Epidermal melanocyte (primary cell): Measurements from ENCODE around the gene TNS1.

ENCODE experiments used
- DNase-seq: peaks from one replicate; pipeline ENCODE4 v3.0.0; 2011; ENCODE audit warnings: low spot score; ENCODE audit not compliant: insufficient read length

Gene TNS1

DNA sequence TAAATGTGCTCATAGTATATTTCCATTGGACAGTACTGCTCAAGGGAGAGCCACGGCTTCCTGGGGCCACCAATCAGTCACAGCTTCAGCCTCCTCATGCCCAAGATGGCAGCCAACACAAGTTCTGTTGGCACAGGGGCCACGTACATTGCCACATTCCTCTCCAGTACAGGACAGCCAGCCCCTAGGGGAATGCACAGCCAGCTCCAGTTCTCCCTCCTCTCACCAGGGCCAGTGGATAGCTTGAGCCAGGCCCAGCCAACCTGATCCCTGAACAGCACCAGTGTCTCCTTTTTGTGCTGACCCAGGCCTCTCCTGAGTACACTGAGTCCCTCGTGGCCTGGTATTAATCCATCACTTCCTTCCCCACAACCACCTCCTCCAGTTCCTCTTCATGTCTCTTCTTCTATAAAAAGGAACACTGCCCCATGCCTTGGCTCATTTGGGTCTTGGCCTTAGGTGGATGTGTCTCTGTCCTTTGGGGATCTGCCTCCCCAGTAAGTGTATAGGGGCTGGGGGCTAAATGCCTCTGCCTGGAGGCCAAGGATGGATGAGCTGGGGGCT lies 168.7 kb downstream of the TNS1 start:
- no peak for DNase-seq

- no peak for DNase-seq
Observed at GRCh38 chr2:217833439-217833838, 169.4 kb downstream of the TNS1 start.

GRCh38 chr2:217832987-217833386 lies 169.8 kb downstream of the TNS1 start:
- DNase-seq: no peak

- DNase-seq: no peak
Observed at GRCh38 chr2:217832115-217832514, 170.7 kb downstream of the TNS1 start.

DNA sequence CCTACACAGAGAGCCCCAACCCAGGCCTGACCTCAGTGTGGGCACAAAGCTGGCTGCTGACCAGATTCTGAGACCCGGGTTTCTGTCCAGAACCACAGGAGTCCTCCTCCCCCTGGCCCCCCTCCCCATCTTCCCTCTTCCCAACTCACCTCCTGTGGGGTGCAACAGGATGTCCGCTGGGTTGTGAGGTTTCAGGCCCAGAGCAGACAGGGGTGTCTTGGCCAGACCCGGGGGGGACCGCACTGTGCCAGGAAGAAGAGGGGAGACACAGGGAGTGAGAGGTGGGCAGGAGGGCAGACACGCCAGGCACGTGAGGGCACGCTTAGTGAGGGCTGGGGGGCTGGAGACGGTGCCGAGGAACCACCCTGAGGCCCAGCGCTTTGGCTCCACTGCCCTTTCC lies 171.5 kb downstream of the TNS1 start:
- DNase-seq: no peak

DNA sequence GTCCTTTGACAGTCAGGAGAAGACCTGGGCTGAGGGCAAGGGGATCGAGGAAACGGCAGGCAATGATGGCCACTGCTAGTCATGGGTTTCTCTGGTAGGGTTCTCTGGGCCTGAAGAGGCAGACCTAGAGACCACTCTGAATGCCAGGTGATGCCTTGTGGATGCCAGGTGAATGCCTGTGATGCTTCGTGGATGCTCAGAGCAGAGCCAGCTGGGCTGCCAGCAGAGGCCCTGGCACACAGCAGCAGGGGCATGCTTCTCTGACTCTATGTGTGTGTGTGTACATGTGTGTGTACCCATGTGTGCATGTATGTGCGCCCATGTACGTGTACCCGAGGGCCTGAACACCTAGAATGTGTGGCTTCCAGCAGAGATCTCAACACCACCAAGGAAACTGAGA lies 172.0 kb downstream of the TNS1 start:
- DNase-seq: no peak

GRCh38 chr2:217830061-217830460 lies 172.7 kb downstream of the TNS1 start:
- DNase-seq: no peak

DNA sequence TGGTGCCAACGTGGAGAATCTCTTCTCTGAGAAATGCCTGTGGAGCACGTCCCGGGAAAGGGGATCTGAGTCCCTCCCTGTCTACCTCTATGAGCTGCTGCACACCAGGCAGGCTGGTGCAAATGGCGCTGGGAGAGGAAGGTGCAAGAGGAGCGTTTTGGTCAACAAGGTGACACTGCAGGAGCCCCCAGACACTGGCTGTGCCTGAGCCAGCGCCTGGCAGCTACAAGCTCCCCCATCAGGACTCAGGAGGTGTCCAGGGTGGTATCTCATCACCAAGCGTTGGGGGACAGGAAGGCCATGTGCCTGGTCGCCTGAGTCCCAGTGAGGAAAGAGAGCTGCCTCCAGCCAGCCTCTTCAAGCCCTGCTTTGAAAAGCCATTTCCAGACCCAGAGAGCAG lies 173.4 kb downstream of the TNS1 start:
- no peak for DNase-seq

DNA sequence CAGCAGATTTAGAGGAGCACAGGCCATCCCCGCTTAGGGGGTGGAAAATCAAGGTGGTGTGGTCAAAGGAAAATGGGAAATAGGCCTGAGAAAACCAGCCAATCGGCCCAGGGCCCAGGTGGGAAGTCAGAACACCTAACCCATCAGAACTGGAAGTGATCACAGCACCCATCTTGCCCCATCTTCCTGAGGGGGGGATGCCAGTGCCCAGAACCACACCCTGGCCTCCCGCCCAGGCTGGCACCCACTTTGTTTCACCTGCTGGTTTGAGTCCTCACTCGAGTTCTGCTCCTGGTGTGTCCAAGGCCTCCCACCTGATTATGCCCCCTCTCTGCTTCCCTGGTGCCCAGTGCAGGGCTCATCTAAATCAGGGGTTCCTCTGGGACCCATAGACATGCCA lies 174.5 kb downstream of the TNS1 start:
- no peak for DNase-seq

DNA sequence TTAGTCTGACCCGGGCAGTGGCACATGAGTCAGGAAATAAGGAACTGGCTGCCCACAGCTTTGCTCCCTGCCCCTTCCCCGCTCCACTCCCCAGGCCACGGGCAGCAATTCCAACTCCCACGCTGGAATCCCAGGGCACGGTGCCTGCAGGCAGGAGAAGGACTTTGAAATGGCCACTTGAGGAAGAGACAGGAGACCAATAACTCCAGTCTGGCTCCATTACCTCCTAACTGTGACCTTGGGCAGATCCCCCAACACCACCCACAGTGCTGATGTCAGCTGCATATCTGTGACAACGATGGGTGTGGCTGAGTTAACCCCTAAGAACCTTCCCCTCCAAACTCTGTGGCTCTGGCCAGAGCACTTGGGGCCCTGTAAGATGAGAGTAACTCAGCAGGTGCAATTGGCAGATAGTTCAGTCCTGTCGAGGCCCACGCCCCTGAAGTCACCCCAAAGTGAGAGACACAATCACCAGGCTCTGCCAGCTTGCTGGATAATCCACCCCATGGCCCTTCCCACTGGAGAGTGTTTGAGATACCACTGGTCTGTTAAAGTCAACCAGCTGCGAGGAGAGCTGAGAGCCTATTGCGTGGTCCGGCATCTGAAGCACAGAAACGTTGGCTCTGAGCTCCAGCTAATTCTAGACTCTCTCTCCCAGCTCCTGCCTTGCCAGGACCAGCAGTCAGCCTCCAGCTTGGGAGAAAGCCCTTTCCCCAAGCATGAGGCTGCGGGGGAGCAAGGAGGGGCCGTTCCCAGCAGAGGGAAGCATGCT lies 175.2 kb downstream of the TNS1 start:
- DNase-seq: no peak

GRCh38 chr2:217826991-217827390 lies 175.8 kb downstream of the TNS1 start:
- DNase-seq: no peak

DNA sequence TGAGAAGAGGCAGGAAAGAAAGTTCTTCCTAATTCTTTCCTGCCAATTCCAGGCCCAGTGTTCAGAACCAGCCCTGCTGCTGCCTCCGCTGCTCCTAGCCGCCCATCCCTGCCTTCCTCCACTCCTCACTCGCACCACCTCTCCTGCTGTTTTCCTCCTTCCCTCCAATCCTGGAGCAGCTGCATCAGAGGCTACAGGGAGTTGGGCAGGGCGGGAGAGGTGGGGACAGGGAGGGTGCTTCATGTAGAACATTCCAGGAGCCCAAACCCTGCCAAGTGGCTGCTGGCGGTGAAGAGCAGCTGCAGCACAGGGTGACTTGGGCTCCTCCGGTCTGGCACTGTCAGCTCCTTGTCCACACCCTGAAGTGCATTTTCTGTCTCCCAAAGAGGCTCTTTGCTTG lies 176.3 kb downstream of the TNS1 start:
- no peak for DNase-seq

- no peak for DNase-seq
Observed at GRCh38 chr2:217825469-217826235, 177.1 kb downstream of the TNS1 start.

DNA sequence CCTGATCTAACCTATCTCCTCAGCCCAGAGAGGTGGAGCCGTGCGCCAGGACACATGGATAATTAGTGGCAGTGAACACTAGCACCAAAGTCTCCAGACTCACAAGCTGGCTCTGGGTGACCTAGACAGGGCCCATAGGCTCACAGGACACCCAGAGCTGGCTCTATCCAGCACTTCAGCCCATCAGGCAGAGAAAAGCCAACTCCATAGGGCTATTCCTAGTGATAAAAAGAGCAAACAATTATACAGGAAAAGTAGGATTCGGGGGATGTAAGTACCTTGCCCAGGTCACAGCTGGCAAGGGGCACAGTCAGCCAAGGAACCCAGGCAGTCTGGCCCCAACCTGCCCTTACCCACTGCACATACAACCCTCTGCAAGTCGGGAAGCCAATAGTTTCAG lies 178.6 kb downstream of the TNS1 start:
- no peak for DNase-seq

GRCh38 chr2:217823626-217824025 lies 179.2 kb downstream of the TNS1 start:
- DNase-seq: no peak

- DNase-seq: no peak
Observed at GRCh38 chr2:217822296-217823252, 180.2 kb downstream of the TNS1 start.

DNA sequence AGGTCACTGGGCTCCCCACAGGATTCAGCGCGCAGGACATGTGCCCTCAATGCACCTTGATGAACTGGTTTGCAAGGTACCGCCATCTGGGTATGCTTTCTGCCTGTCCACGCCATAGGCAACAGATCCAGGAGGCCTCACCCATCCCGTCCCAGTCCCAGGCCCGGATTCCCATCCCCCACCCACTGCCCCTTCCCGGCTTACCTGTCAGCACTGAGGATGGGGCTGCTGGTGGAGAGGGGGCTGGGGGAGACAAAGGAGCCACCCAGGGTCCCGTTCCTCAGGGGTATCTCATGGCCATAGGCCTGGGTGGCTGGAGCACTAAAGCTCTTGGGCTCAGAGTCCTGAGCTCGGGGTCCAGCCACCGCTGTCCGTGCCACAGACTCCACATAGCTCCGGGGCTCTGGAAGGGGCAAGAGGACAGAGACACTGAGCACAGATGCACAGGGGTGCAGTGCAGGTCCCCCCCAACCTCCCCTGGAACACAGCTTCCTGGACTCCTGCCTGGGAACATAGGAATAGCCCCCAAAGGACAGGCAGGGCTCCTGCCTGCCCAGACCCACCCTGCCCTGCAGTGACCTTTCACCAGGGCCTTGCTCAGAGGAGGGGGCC lies 181.2 kb downstream of the TNS1 start:
- DNase-seq: no peak

DNA sequence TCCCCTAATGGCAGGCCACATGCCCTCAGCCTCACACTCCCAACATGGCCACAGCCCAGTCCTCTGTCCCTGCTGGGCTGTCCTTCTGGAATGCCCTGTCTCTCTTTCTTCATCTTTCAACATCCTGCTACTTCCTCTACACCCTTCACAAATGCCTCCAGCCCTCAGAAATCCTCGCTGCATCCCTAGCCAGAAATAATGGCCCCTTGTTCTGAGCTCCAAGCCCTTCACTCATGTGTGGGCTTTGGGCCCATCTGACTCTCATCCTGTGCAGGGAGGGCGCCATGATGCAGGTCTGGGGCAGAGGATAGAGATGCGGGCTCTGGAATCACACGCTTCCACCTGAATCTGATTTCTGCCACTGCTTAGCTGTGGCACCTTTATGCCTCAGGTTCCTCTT lies 181.9 kb downstream of the TNS1 start:
- DNase-seq: no peak

DNA sequence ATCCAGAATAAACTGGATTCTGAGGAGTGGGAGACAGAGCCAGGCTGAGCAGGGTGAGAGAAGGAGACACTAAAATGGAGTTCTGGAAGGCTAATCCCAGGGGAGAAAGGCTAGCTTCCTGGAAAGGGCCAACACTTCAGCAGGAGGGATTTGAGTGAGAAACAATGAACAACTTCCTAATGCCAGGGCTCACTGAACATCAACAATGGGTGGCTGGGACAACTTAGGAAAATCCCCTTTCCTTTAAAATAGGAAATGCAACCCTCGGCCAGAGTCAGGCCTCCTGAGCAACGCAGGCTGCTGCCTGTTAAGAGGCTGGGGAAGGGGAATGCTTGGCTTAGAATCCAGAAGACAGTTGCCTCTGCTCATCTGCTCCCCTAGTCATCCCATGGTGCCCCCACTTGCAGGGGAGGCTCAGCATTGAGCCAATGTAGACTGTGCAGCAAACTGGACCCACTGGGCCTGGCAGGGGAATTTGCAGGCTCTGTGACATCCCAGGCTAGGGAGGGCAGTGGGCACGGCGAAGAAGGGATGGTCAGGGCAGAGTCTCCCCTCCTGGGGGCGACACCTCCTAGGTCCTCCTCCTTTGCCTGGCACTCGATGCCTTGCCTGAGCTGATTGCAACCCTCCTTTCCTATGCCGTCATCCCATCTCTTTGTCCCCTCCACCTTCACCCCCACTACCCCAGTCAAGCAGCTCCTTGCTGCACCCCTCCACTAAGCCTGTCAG lies 182.5 kb downstream of the TNS1 start:
- DNase-seq: no peak

GRCh38 chr2:217818293-217818850 lies 184.4 kb downstream of the TNS1 start:
- no peak for DNase-seq
